Activated CD4-positive, alpha-beta T cell treated with anti-CD3 and anti-CD28 coated beads for 36 hours (primary cell): Measurements from ENCODE around the gene DISP2. TPM values are rescaled to one million over a fixed set of nuclear protein-coding genes. Genes with fewer than 3 reads are reported as not detected.
A peak's percentile ranks its signal among the peaks of the same experiment; 100 is the strongest.

Source experiments
- ATAC-seq: fragments of 200-7000 bp; cut with Tn5 transposase; one replicate; pipeline ENCODE4 v1.10.0; 2021; ENCODE audit warnings: mild to moderate bottlenecking, moderate library complexity
- CTCF ChIA-PET: fragments of 350-600 bp; sonication (Branson Sonifier 250); formaldehyde crosslinking; loops from one replicate; lab custom pipeline; 2021; ENCODE audit warnings: antibody characterized with exemption; lab: Charles Lee
- POLR2A ChIA-PET: fragments of 350-600 bp; sonication (Branson Sonifier 250); formaldehyde crosslinking; loops from one replicate; lab custom pipeline; 2021; ENCODE audit warnings: antibody characterized with exemption, inconsistent platforms; lab: Charles Lee
- DNase-seq: peaks from one replicate; pipeline ENCODE4 v3.0.0-alpha.2; 2020
- H3K27ac Mint-ChIP-seq: one replicate; pipeline ENCODE4 v1.8.0; 2021; ENCODE audit warnings: mixed read lengths
- H3K27me3 Mint-ChIP-seq: one replicate; pipeline ENCODE4 v1.8.0; 2021; ENCODE audit warnings: mixed read lengths
- H3K36me3 Mint-ChIP-seq: one replicate; pipeline ENCODE4 v1.8.0; 2021; ENCODE audit warnings: low read depth, mixed read lengths
- H3K4me1 Mint-ChIP-seq: one replicate; pipeline ENCODE4 v1.8.0; 2021; ENCODE audit warnings: mixed read lengths
- H3K4me3 Mint-ChIP-seq: one replicate; pipeline ENCODE4 v1.8.0; 2021; ENCODE audit warnings: mild to moderate bottlenecking, moderate library complexity, mixed read lengths
- H3K9me3 Mint-ChIP-seq: one replicate; pipeline ENCODE4 v1.8.0; 2021; ENCODE audit warnings: low read depth, mixed read lengths
- intact Hi-C, 2 experiments: fragments of 100-400 bp; cut with DNase I in 1 of 2; cut with micrococcal nuclease in 1 of 2; formaldehyde crosslinking; loops; one replicate each; pipeline versions ENCODE4 v1.14.2 to v1.15.1; 2022 to 2024; cut with DNase I, micrococcal nuclease
- total RNA-seq, 2 experiments: library from RNA; stranded (reverse); gene quantifications; one replicate each; pipeline ENCODE4 v1.2.3, GENCODE V29; 2021

The DISP2 gene
- total RNA-seq, 2 experiments from 2014 or later = 0.02 to 0.04 TPM

- ATAC-seq (no peak), DNase-seq (no peak)
- Mint-ChIP-seq H3K36me3 (peaks cover 53% of the 10 kb centered on the region), H3K4me1 (peaks cover 36% of the 10 kb centered on the region), H3K27ac (no peak overlapping the region), H3K4me3 (no peak overlapping the region), H3K27me3 (no peaks in the 10 kb centered on the region), H3K9me3 (no peaks in the 10 kb centered on the region)
- CTCF ChIA-PET = interaction anchor here (1.4 to 1.6 kb wide), 2 partner anchors 11 to 67 kb away, joined by 5 to 6 read pairs; no protein-coding TSS in a partner anchor
- intact Hi-C loops = no loop called here
- POLR2A ChIA-PET = no interaction called here
These were observed 52.5 kb downstream of the DISP2 start for GRCh38 chr15:40410476-40410875.

GRCh38 chr15:40412095-40412759 is 54.2 kb downstream of the DISP2 start:
- peak overlapping the region; percentile 34 for H3K27ac Mint-ChIP-seq

GRCh38 chr15:40413036-40413435 is 55.0 kb downstream of the DISP2 start:
- CTCF ChIA-PET = interaction anchor here (0.7 to 0.9 kb wide), 4 partner anchors 11 to 105 kb away, joined by 3 to 4 read pairs (median 3); partner anchors contain the start of gene PLCB2
- intact Hi-C loops = no loop called here
- POLR2A ChIA-PET = interaction anchor here (0.6 kb wide), 2 partner anchors 13 to 315 kb away, joined by 3 read pairs; no protein-coding TSS in a partner anchor
- H3K27me3 Mint-ChIP-seq = no peaks in the 10 kb centered on the region
- no peak overlapping the region for H3K27ac Mint-ChIP-seq
- H3K9me3 Mint-ChIP-seq = no peaks in the 10 kb centered on the region
- DNase-seq (no peak), ATAC-seq (no peak)
- H3K36me3 Mint-ChIP-seq = peaks cover 49% of the 10 kb centered on the region
- H3K4me3 Mint-ChIP-seq = no peak overlapping the region
- peaks cover 19% of the 10 kb centered on the region for H3K4me1 Mint-ChIP-seq

More at GRCh38 chr15:40412095-40412759, 54.2 kb downstream of the DISP2 start:
- Mint-ChIP-seq H3K27me3 (no peaks in the 10 kb centered on the region), H3K36me3 (peaks cover 50% of the 10 kb centered on the region), H3K9me3 (no peaks in the 10 kb centered on the region), H3K4me1 (peaks cover 26% of the 10 kb centered on the region), H3K4me3 (no peak overlapping the region)
- ATAC-seq (no peak), DNase-seq (no peak)
- intact Hi-C loops = no loop called here
- POLR2A ChIA-PET = interaction anchor here (0.6 kb wide), 1 partner anchor 13 kb away, joined by 3 read pairs; no protein-coding TSS in a partner anchor
- CTCF ChIA-PET = interaction anchor here (0.7 kb wide), 3 partner anchors 12 to 105 kb away, joined by 3 to 5 read pairs (median 4); partner anchors contain the start of gene PLCB2

- no peak for DNase-seq
- Mint-ChIP-seq H3K4me3 (no peak overlapping the region), H3K27me3 (no peaks in the 10 kb centered on the region), H3K27ac (no peak overlapping the region), H3K4me1 (peaks cover 4% of the 10 kb centered on the region), H3K36me3 (peaks cover 46% of the 10 kb centered on the region), H3K9me3 (no peaks in the 10 kb centered on the region)
- ATAC-seq = no peak
- intact Hi-C loops = no loop called here
- POLR2A ChIA-PET = no interaction called here
- CTCF ChIA-PET = interaction anchor here (0.8 to 2.0 kb wide), 7 partner anchors 9 to 92 kb away, joined by 3 to 4 read pairs (median 4); partner anchors contain the start of genes INAFM2 and IVD
These were observed 56.8 kb downstream of the DISP2 start for GRCh38 chr15:40414816-40415215.

GRCh38 chr15:40415226-40415625 is 57.2 kb downstream of the DISP2 start:
- DNase-seq (no peak), ATAC-seq (no peak)
- H3K27ac Mint-ChIP-seq = no peak overlapping the region
- no peak overlapping the region for H3K4me3 Mint-ChIP-seq
- peaks cover 42% of the 10 kb centered on the region for H3K36me3 Mint-ChIP-seq
- POLR2A ChIA-PET = no interaction called here
- H3K27me3 Mint-ChIP-seq = no peaks in the 10 kb centered on the region
- CTCF ChIA-PET = interaction anchor here (0.8 to 2.0 kb wide), 5 partner anchors 10 to 102 kb away, joined by 3 to 4 read pairs (median 3); partner anchors contain the start of genes INAFM2 and IVD
- intact Hi-C loops = no loop called here
- no peaks in the 10 kb centered on the region for H3K9me3 Mint-ChIP-seq
- peaks cover 1% of the 10 kb centered on the region for H3K4me1 Mint-ChIP-seq

GRCh38 chr15:40416056-40416455 is 58.0 kb downstream of the DISP2 start:
- H3K36me3 Mint-ChIP-seq = peaks cover 34% of the 10 kb centered on the region
- H3K4me3 Mint-ChIP-seq = no peak overlapping the region
- DNase-seq (no peak), ATAC-seq (no peak)
- no peak overlapping the region for H3K27ac Mint-ChIP-seq
- H3K4me1 Mint-ChIP-seq = peaks cover under 1% of the 10 kb centered on the region
- intact Hi-C loops = no loop called here
- ChIA-PET CTCF (interaction anchor here (0.8 to 1.0 kb wide), 2 partner anchors 10 to 103 kb away, joined by 3 to 4 read pairs; partner anchors contain the start of gene IVD), POLR2A (no interaction called here)
- H3K27me3 Mint-ChIP-seq = no peaks in the 10 kb centered on the region
- no peaks in the 10 kb centered on the region for H3K9me3 Mint-ChIP-seq

- no peaks in the 10 kb centered on the region for H3K9me3 Mint-ChIP-seq
- H3K36me3 Mint-ChIP-seq = peaks cover 18% of the 10 kb centered on the region
- H3K4me1 Mint-ChIP-seq = no peaks in the 10 kb centered on the region
- ATAC-seq = no peak
- H3K27ac Mint-ChIP-seq = no peak overlapping the region
- intact Hi-C loops = no loop called here
- no peak for DNase-seq
- no peak overlapping the region for H3K4me3 Mint-ChIP-seq
- no peaks in the 10 kb centered on the region for H3K27me3 Mint-ChIP-seq
- ChIA-PET CTCF (interaction anchor here (1.0 to 9.1 kb wide), 2 partner anchors 34 to 76 kb away, joined by 3 to 151 read pairs; partner anchors contain the start of gene CCDC9B), POLR2A (no interaction called here)
These were observed 60.1 kb downstream of the DISP2 start for GRCh38 chr15:40418126-40418525.

- ATAC-seq = no peak
- intact Hi-C loops = no loop called here
- Mint-ChIP-seq H3K4me1 (no peaks in the 10 kb centered on the region), H3K4me3 (no peak overlapping the region), H3K27ac (no peak overlapping the region), H3K36me3 (peaks cover 4% of the 10 kb centered on the region), H3K9me3 (no peaks in the 10 kb centered on the region), H3K27me3 (no peaks in the 10 kb centered on the region)
- ChIA-PET POLR2A (no interaction called here), CTCF (interaction anchor here (0.7 to 9.1 kb wide), 6 partner anchors 15 to 374 kb away, joined by 3 to 151 read pairs (median 3); partner anchors contain the start of genes CCDC9B and IVD)
- DNase-seq = no peak
These were observed 62.2 kb downstream of the DISP2 start for GRCh38 chr15:40420071-40420713.

GRCh38 chr15:40420793-40421192 is 62.8 kb downstream of the DISP2 start:
- no peak overlapping the region for H3K4me3 Mint-ChIP-seq
- POLR2A ChIA-PET = no interaction called here
- no peak for DNase-seq
- no peak overlapping the region for H3K27ac Mint-ChIP-seq
- H3K4me1 Mint-ChIP-seq = no peaks in the 10 kb centered on the region
- peaks cover 2% of the 10 kb centered on the region for H3K36me3 Mint-ChIP-seq
- CTCF ChIA-PET = interaction anchor here (0.7 to 9.1 kb wide), 8 partner anchors 10 to 375 kb away, joined by 3 to 151 read pairs (median 6); partner anchors contain the start of genes CCDC9B, IVD and PLCB2
- no peak for ATAC-seq
- no peaks in the 10 kb centered on the region for H3K27me3 Mint-ChIP-seq
- H3K9me3 Mint-ChIP-seq = no peaks in the 10 kb centered on the region
- intact Hi-C loops = no loop called here

- Mint-ChIP-seq H3K27me3 (no peaks in the 10 kb centered on the region), H3K4me3 (no peak overlapping the region), H3K36me3 (peaks cover 2% of the 10 kb centered on the region), H3K9me3 (no peaks in the 10 kb centered on the region), H3K27ac (no peak overlapping the region), H3K4me1 (no peaks in the 10 kb centered on the region)
- DNase-seq (peak; percentile 91), ATAC-seq (peak; percentile 98)
- CTCF ChIA-PET = interaction anchor here (0.7 to 9.1 kb wide), 22 partner anchors 9 to 204 kb away, joined by 3 to 151 read pairs (median 5); partner anchors contain the start of genes BAHD1, CCDC9B, INAFM2 and PLCB2
- POLR2A ChIA-PET = no interaction called here
- intact Hi-C loops = loop anchor here (1.0 kb wide), 4 partner anchors 53 to 142 kb away; no protein-coding TSS in a partner anchor
These were observed 63.5 kb downstream of the DISP2 start for GRCh38 chr15:40421246-40422157.
